ENCODE data around the gene NXPE3. TPM values are rescaled to one million over a fixed set of nuclear protein-coding genes. Genes with fewer than 3 reads are reported as not detected.

The NXPE3 gene
- total RNA-seq, 1 experiment from 2014 or later = 15.9 TPM

GRCh38 chr3:101867996-101868395 lies 89.0 kb downstream of the NXPE3 start:
- Histone ChIP-seq H2AK5ac (ENCODE audit: insufficient read length, low read length) (no peak overlapping the region), H3K27me3 (ENCODE audit: insufficient read depth, low read length) (no peaks in the 10 kb centered on the region), H3K9me3 (ENCODE audit: control insufficient read depth, low read depth, low read length) (no peaks in the 10 kb centered on the region), H2AFZ (ENCODE audit: low read length) (no peak overlapping the region), H3K18ac (ENCODE audit: insufficient read length, low read depth, low read length) (no peak overlapping the region), H3K4me1 (ENCODE audit: insufficient read depth, low read length) (no peaks in the 10 kb centered on the region), H3K56ac (ENCODE audit: insufficient read length, low read depth, low read length) (no peak overlapping the region), H3T11ph (ENCODE audit: low read length) (no peak overlapping the region), H4K8ac (replicated peaks; ENCODE audit: insufficient read length, low read depth, low read length) (no peak overlapping the region), H4K91ac (ENCODE audit: insufficient read length, low read depth, low read length) (no peak overlapping the region), H3K4ac (ENCODE audit: low read depth, low read length) (no peak overlapping the region), H2BK12ac (ENCODE audit: insufficient read length, low read depth, low read length) (no peak overlapping the region), H4K5ac (ENCODE audit: insufficient read length, low read depth, low read length) (no peak overlapping the region), H3K4me2 (ENCODE audit: insufficient read depth, insufficient read length, low read length) (no peak overlapping the region), H3K27ac (ENCODE audit: insufficient read length, low read depth, low read length) (no peak overlapping the region), H3K23ac (ENCODE audit: insufficient read length, low read depth, low read length) (no peak overlapping the region), H3K79me2 (ENCODE audit: insufficient read depth, low read length) (no peaks in the 10 kb centered on the region), H3K14ac (ENCODE audit: insufficient read depth, low read length) (no peak overlapping the region), H3K23me2 (ENCODE audit: insufficient read length, low read depth, low read length, poor library complexity, severe bottlenecking) (no peaks in the 10 kb centered on the region), H3K9ac (ENCODE audit: extremely low read depth, insufficient read length, low read length) (no peak overlapping the region), H4K20me1 (ENCODE audit: control insufficient read depth, insufficient read depth, insufficient read length) (no peaks in the 10 kb centered on the region), H3K79me1 (ENCODE audit: insufficient read depth, low read depth, low read length, poor library complexity, severe bottlenecking) (no peaks in the 10 kb centered on the region), H2BK15ac (ENCODE audit: low read depth, low read length) (no peak overlapping the region), H2BK20ac (ENCODE audit: low read depth, low read length, poor library complexity, severe bottlenecking) (no peak overlapping the region), H2BK5ac (ENCODE audit: insufficient read length, low read length) (no peak overlapping the region), H2BK120ac (ENCODE audit: low read depth, low read length, poor library complexity, severe bottlenecking) (no peak overlapping the region)
- Mint-ChIP-seq H3K36me3 (ENCODE audit: insufficient read depth in 1 of 3, low read depth in 3 of 3) (no peaks in the 10 kb centered on the region), H3K27me3 (ENCODE audit: low read depth) (no peaks in the 10 kb centered on the region), H3K27ac (no peak overlapping the region), H3K9me3 (no peaks in the 10 kb centered on the region), H3K4me1 (peaks cover 3 to 4% of the 10 kb centered on the region in 2 experiments; a peak in 3 of 4 replicates), H3K4me3 (no peak overlapping the region)
- TF ChIP-seq CTCF (conservative IDR thresholded peaks at IDR 0.05) = no peak
- DNase-seq = no peak
- WGBS (ENCODE audit: extremely low coverage, insufficient read length, low lambda C conversion rate) = no CpG with 5 or more reads among the region's 2 CpGs
